HG03196 (cell line): ENCODE data around the gene XPO6.

Experiments used
- ATAC-seq: cut with Tn5 transposase; IDR thresholded peaks from one replicate; pipeline ENCODE4 v1.9.1; 2021; ENCODE audit not compliant: unreplicated experiment

XPO6 gene

GRCh38 chr16:28186752-28187151, 25.0 kb downstream of the XPO6 start:
- ATAC-seq, result no peak

- ATAC-seq, result no peak
These were observed 26.1 kb downstream of the XPO6 start for GRCh38 chr16:28185696-28186095.

GRCh38 chr16:28184625-28185024, 27.1 kb downstream of the XPO6 start:
- ATAC-seq, result no peak

GRCh38 chr16:28183930-28184329, 27.8 kb downstream of the XPO6 start:
- no peak for ATAC-seq

GRCh38 chr16:28183484-28183883, 28.3 kb downstream of the XPO6 start:
- no peak for ATAC-seq

GRCh38 chr16:28182801-28183200, 29.0 kb downstream of the XPO6 start:
- no peak for ATAC-seq

GRCh38 chr16:28182183-28182582, 29.6 kb downstream of the XPO6 start:
- no peak for ATAC-seq

- no peak for ATAC-seq
These were observed 30.2 kb downstream of the XPO6 start for GRCh38 chr16:28181515-28181914.

- no peak for ATAC-seq
These were observed 30.9 kb downstream of the XPO6 start for GRCh38 chr16:28180655-28181460.

- no peak for ATAC-seq
These were observed 32.4 kb downstream of the XPO6 start for GRCh38 chr16:28179354-28179753.

- ATAC-seq, result no peak
These were observed 36.0 kb downstream of the XPO6 start for GRCh38 chr16:28175715-28176114.

GRCh38 chr16:28172336-28172735, 39.4 kb downstream of the XPO6 start:
- no peak for ATAC-seq

GRCh38 chr16:28171816-28172215, 39.9 kb downstream of the XPO6 start:
- no peak for ATAC-seq

GRCh38 chr16:28168991-28169554, 42.7 kb downstream of the XPO6 start:
- ATAC-seq, result no peak

- ATAC-seq, result no peak
These were observed 44.0 kb downstream of the XPO6 start for GRCh38 chr16:28167730-28168129.

GRCh38 chr16:28167221-28167620, 44.5 kb downstream of the XPO6 start:
- ATAC-seq, result no peak

GRCh38 chr16:28166394-28167208, 45.2 kb downstream of the XPO6 start:
- no peak for ATAC-seq

- no peak for ATAC-seq
These were observed 46.2 kb downstream of the XPO6 start for GRCh38 chr16:28165598-28165997.

- ATAC-seq, result no peak
These were observed 47.6 kb downstream of the XPO6 start for GRCh38 chr16:28164140-28164539.

GRCh38 chr16:28163699-28164098, 48.1 kb downstream of the XPO6 start:
- ATAC-seq, result no peak

- no peak for ATAC-seq
These were observed 49.4 kb downstream of the XPO6 start for GRCh38 chr16:28162326-28162877.

GRCh38 chr16:28161626-28162025, 50.1 kb downstream of the XPO6 start:
- ATAC-seq, result no peak
